ENCODE measurements around the gene BMP15. TPM values are rescaled to one million over a fixed set of nuclear protein-coding genes. Genes with fewer than 3 reads are reported as not detected.

Gene BMP15
- total and polyA plus RNA-seq, 2 donors (not counting 3 experiments of a cell fraction or from before 2014, with no cell fraction given): not detected

DNA sequence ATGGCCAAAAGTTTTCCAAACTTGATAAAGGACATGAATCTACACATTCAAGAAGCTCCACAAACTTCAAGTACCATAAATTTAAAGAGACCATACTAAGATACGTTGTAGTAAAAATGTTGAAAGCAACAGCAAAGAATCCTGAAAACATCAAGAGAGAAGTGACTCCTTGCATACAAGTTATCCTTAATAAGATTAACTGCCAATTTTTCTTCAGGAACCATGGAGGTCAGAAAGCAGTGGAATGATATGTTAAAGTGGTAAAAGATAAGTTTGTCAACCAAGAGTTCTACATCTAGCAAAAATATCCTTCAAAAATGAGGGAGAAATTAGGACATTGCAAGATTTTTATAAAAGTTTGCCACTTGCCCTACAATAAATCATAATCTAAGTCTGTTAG, 43.3 kb downstream of the BMP15 start:
- FAIRE-seq: no peak
- Histone ChIP-seq H3K27me3 (ENCODE audit: control insufficient read depth in 2 of 2, insufficient read depth in 2 of 2, low read length in 2 of 2) (no peaks in the 10 kb centered on the region), H2AFZ (ENCODE audit: low read depth, low read length) (no peak overlapping the region), H3K9ac (replicated peaks; ENCODE audit: extremely low read depth, insufficient read depth, low read length) (no peak overlapping the region), H3K27ac (ENCODE audit: insufficient read depth, low read depth, low read length) (no peak overlapping the region), H3K79me2 (ENCODE audit: control insufficient read depth, insufficient read depth, low read length) (no peaks in the 10 kb centered on the region), H3K9me1 (replicated peaks; ENCODE audit: control insufficient read depth, extremely low read depth, insufficient read depth, low read length) (no peaks in the 10 kb centered on the region), H3K9me3 (replicated peaks; ENCODE audit: control insufficient read depth, insufficient read depth, low read length) (no peaks in the 10 kb centered on the region), H3K4me1 (ENCODE audit: control insufficient read depth, extremely low read depth, insufficient read depth, low read length) (no peaks in the 10 kb centered on the region), H3K4me3 (replicated peaks in 1 of 3; ENCODE audit: insufficient read depth in 1 of 3, low read depth in 1 of 3, low read length in 3 of 3) (no peak overlapping the region), H4K20me1 (replicated peaks; ENCODE audit: control insufficient read depth, extremely low read depth, insufficient read depth, low read length) (no peaks in the 10 kb centered on the region), H3K36me3 (ENCODE audit: control insufficient read depth in 2 of 2, extremely low read depth in 1 of 2, insufficient read depth in 2 of 2, low read length in 2 of 2) (no peaks in the 10 kb centered on the region), H3K4me2 (ENCODE audit: insufficient read depth, low read length) (no peak overlapping the region)
- intact Hi-C loops (cut with micrococcal nuclease): no loop called here
- no peak for DNase-seq (ENCODE audit: low read depth, low spot score)
- POLR2A ChIA-PET: no interaction called here
- dilution Hi-C loops (cut with MboI; ENCODE audit: extremely low pct_ligation_motif_present, low sequenced_read_pairs): no loop called here
- TF ChIP-seq POLR2AphosphoS5 (IDR thresholded peaks at IDR 0.05; ENCODE audit: insufficient read depth, low read depth, low read length) (no peak), JUN (IDR thresholded peaks at IDR 0.05; ENCODE audit: borderline replicate concordance, insufficient read depth, insufficient read length, low read depth) (no peak), EZH2 (IDR thresholded peaks at IDR 0.05; ENCODE audit: borderline replicate concordance, low read depth, low read length, severe bottlenecking) (no peak), FOS (IDR thresholded peaks at IDR 0.05; ENCODE audit: borderline replicate concordance, insufficient read depth, low read length) (no peak), POLR2A (IDR thresholded peaks at IDR 0.05; ENCODE audit: low read depth, low read length) (no peak), MYC (IDR thresholded peaks at IDR 0.05; ENCODE audit: low read depth, low read length) (no peak), GATA2 (IDR thresholded peaks at IDR 0.05; ENCODE audit: insufficient read depth, insufficient read length, low read depth, low read length) (no peak)
- TF ChIP-seq, protein P1, sequence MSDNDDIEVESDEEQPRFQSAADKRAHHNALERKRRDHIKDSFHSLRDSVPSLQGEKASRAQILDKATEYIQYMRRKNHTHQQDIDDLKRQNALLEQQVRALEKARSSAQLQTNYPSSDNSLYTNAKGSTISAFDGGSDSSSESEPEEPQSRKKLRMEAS (IDR thresholded peaks at IDR 0.05; ENCODE audit: insufficient read depth, insufficient read length): no peak
- TF ChIP-seq, protein P2, sequence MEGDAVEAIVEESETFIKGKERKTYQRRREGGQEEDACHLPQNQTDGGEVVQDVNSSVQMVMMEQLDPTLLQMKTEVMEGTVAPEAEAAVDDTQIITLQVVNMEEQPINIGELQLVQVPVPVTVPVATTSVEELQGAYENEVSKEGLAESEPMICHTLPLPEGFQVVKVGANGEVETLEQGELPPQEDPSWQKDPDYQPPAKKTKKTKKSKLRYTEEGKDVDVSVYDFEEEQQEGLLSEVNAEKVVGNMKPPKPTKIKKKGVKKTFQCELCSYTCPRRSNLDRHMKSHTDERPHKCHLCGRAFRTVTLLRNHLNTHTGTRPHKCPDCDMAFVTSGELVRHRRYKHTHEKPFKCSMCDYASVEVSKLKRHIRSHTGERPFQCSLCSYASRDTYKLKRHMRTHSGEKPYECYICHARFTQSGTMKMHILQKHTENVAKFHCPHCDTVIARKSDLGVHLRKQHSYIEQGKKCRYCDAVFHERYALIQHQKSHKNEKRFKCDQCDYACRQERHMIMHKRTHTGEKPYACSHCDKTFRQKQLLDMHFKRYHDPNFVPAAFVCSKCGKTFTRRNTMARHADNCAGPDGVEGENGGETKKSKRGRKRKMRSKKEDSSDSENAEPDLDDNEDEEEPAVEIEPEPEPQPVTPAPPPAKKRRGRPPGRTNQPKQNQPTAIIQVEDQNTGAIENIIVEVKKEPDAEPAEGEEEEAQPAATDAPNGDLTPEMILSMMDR (IDR thresholded peaks at IDR 0.05; ENCODE audit: extremely low read depth in 1 of 2, insufficient read depth in 1 of 2, low read depth in 1 of 2, low read length in 2 of 2): no peak
- no TSS peak for BruUV-seq (replicated peaks)
- CTCF ChIA-PET: interaction anchor here (2.1 kb wide), 1 partner anchor 10 kb away, joined by 6 read pairs; no protein-coding TSS in a partner anchor
